Hepatocyte (in vitro differentiated cells): ENCODE measurements around the gene RNF111. TPM values are rescaled to one million over a fixed set of nuclear protein-coding genes. Genes with fewer than 3 reads are reported as not detected.

ENCODE experiments used
- DNase-seq: peaks from one replicate; pipeline ENCODE4 v3.0.0-alpha.2; 2016; ENCODE audit warnings: low spot score
- H2AFZ ChIP-seq: fragments of 200-600 bp; sonication (generic); 2 replicates; pipeline ENCODE4 v1.6.0; 2016; ENCODE audit warnings: antibody characterized with exemption, mild to moderate bottlenecking
- H3K27ac ChIP-seq: fragments of 200-600 bp; sonication (generic); 2 replicates; pipeline ENCODE4 v1.5.1; 2016; ENCODE audit warnings: mild to moderate bottlenecking
- H3K27me3 ChIP-seq: fragments of 200-600 bp; sonication (generic); 2 replicates; pipeline ENCODE4 v1.6.1; 2016
- H3K36me3 ChIP-seq: fragments of 200-600 bp; sonication (generic); replicated peaks from 2 replicates; pipeline ENCODE4 v1.5.1; 2016; ENCODE audit warnings: low read depth; ENCODE audit not compliant: insufficient read depth
- H3K4me1 ChIP-seq: fragments of 200-600 bp; sonication (generic); 2 replicates; pipeline ENCODE4 v1.5.1; 2016; ENCODE audit warnings: mild to moderate bottlenecking, moderate library complexity; ENCODE audit not compliant: insufficient read depth
- H3K4me2 ChIP-seq: fragments of 200-600 bp; sonication (generic); 2 replicates; pipeline ENCODE4 v1.6.0; 2016
- H3K4me3 ChIP-seq: fragments of 200-600 bp; sonication (generic); 2 replicates; pipeline ENCODE4 v1.5.1; 2016; ENCODE audit warnings: mild to moderate bottlenecking
- H3K79me2 ChIP-seq: fragments of 200-600 bp; sonication (generic); 2 replicates; pipeline ENCODE4 v1.6.0; 2017; ENCODE audit warnings: mild to moderate bottlenecking
- H3K9me2 ChIP-seq: fragments of 200-600 bp; sonication (generic); replicated peaks from 2 replicates; pipeline ENCODE4 v1.6.0; 2017; ENCODE audit warnings: mild to moderate bottlenecking; ENCODE audit not compliant: insufficient read depth
- H3K9me3 ChIP-seq: fragments of 200-600 bp; sonication (generic); 2 replicates; pipeline ENCODE4 v1.5.1; 2016; ENCODE audit warnings: low read depth, mild to moderate bottlenecking
- H4K20me1 ChIP-seq: fragments of 200-600 bp; sonication (generic); 2 replicates; pipeline ENCODE4 v1.6.0; 2016; ENCODE audit warnings: mild to moderate bottlenecking; ENCODE audit not compliant: insufficient read depth, poor library complexity, severe bottlenecking
- CTCF ChIP-seq: fragments of 200-600 bp; sonication (generic); IDR thresholded peaks from 2 replicates; pipeline ENCODE4 v1.5.1; 2016; ENCODE audit warnings: antibody characterized with exemption, mild to moderate bottlenecking; ENCODE audit not compliant: poor library complexity
- EZH2 ChIP-seq: fragments of 200-600 bp; sonication (generic); IDR thresholded peaks from 2 replicates; pipeline ENCODE4 v1.6.1; 2016; ENCODE audit warnings: antibody characterized with exemption, mild to moderate bottlenecking, borderline replicate concordance
- EZH2phosphoT487 ChIP-seq: fragments of 200-600 bp; sonication (generic); IDR thresholded peaks from one replicate; pipeline ENCODE4 v1.6.1; 2018; ENCODE audit warnings: antibody characterized with exemption, mild to moderate bottlenecking, low read depth, moderate library complexity; ENCODE audit not compliant: unreplicated experiment, severe bottlenecking
- WGBS: methylation state at CpG from one replicate; pipeline ENCODE4 v1.1.6; 2016; ENCODE audit warnings: low lambda C conversion rate; ENCODE audit errors: missing lambda C conversion rate; 5-methylcytosine and 5-hydroxymethylcytosine counted together
- polyA plus RNA-seq: library from polyadenylated mRNA; unstranded; fragments of >200 nt; fragmentation: Nextera tagmentation; extraction: Ambion mirVana; gene quantifications from 2 replicates; pipeline ENCODE4 v1.2.1, GENCODE V29; 2016
- total RNA-seq: library from RNA; depleted of rRNA; stranded (reverse); fragments of >200 nt; gene quantifications from 2 replicates; pipeline ENCODE4 v1.2.3, GENCODE V29; 2014

The RNF111 gene
- total and polyA plus RNA-seq, 2 experiments from 2014 or later: 11.3 to 22.1 TPM

DNA sequence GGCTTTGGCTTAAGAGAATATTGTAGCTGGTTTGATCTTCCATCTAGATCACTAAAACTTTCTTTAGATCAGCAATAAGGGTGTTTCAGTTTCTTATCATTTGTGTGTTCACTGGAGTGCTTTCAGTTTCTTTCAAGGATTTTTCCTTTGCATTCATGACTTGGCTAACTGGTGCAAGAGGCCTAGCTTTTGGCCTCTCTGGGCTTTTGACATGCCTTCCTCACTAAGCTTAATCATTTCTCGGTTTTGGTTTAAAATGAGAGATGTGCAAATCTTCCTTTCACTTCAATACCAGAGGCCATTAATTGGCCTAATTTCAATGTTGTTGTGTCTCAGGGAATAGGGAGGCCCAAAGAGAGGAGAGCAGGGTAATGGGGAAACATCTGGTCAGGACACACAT lies 87.1 kb downstream of the RNF111 start:
- no peak overlapping the region for H2AFZ ChIP-seq
- H3K9me2 ChIP-seq: no peaks in the 10 kb centered on the region
- 100% methylated on average over 1 of the region's 1 CpG for WGBS
- TF ChIP-seq EZH2phosphoT487: no peak
- TF ChIP-seq EZH2: no peak
- TF ChIP-seq CTCF: no peak
- H3K4me3 ChIP-seq: no peak overlapping the region
- no peak overlapping the region for H3K27ac ChIP-seq
- no peaks in the 10 kb centered on the region for H3K9me3 ChIP-seq
- no peaks in the 10 kb centered on the region for H3K79me2 ChIP-seq
- H3K27me3 ChIP-seq: no peaks in the 10 kb centered on the region
- peaks cover 6% of the 10 kb centered on the region for H3K36me3 ChIP-seq
- no peaks in the 10 kb centered on the region for H4K20me1 ChIP-seq
- no peak for DNase-seq
- H3K4me2 ChIP-seq: no peak overlapping the region
- no peaks in the 10 kb centered on the region for H3K4me1 ChIP-seq

- Histone ChIP-seq H4K20me1 (no peaks in the 10 kb centered on the region), H3K27ac (no peak overlapping the region), H3K36me3 (no peaks in the 10 kb centered on the region), H3K27me3 (no peaks in the 10 kb centered on the region), H3K9me3 (no peaks in the 10 kb centered on the region), H3K79me2 (peaks cover 3% of the 10 kb centered on the region), H3K4me1 (no peaks in the 10 kb centered on the region), H3K4me2 (no peak overlapping the region), H2AFZ (no peak overlapping the region), H3K4me3 (no peak overlapping the region), H3K9me2 (no peaks in the 10 kb centered on the region)
- TF ChIP-seq EZH2phosphoT487: no peak
- 92% methylated on average over 2 of the region's 2 CpGs for whole genome bisulfite sequencing
- DNase-seq: no peak
Observed at GRCh38 chr15:59087731-59088130, 100.3 kb downstream of the RNF111 start.

GRCh38 chr15:59094077-59094476 lies 106.6 kb downstream of the RNF111 start:
- WGBS: 91% methylated on average over 1 of the region's 1 CpG
- Histone ChIP-seq H3K9me2 (no peaks in the 10 kb centered on the region), H3K27me3 (no peaks in the 10 kb centered on the region), H3K79me2 (no peaks in the 10 kb centered on the region), H3K36me3 (no peaks in the 10 kb centered on the region), H3K4me1 (no peaks in the 10 kb centered on the region), H2AFZ (no peak overlapping the region), H4K20me1 (no peaks in the 10 kb centered on the region), H3K27ac (no peak overlapping the region), H3K4me3 (no peak overlapping the region), H3K4me2 (no peak overlapping the region), H3K9me3 (no peaks in the 10 kb centered on the region)
- TF ChIP-seq EZH2 (no peak), EZH2phosphoT487 (no peak), CTCF (no peak)
- DNase-seq: no peak

DNA sequence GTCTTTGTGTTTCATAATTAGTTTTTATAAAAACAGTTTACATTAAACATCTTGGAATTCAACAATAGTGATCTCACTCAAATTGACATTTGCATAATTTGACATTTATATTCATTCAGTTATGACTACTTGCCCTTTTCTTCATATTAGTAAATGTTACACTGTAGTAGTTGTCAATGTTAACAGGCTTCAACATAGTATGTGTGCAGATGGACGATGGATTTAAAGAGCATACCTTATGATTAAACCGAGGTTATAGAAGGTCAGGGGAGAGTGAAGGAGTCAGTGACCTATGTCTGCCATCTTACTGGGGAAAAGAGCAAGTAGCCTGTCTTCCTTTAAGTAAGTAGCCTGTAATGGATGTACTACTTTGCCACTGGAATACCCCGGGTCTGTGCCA lies 109.0 kb downstream of the RNF111 start:
- WGBS: 96% methylated on average over 3 of the region's 3 CpGs

More for the DNA sequence above, 109.0 kb downstream of the RNF111 start:
- Histone ChIP-seq H3K27ac (no peak overlapping the region), H3K36me3 (no peaks in the 10 kb centered on the region), H3K4me2 (no peak overlapping the region), H3K79me2 (no peaks in the 10 kb centered on the region), H3K4me1 (no peaks in the 10 kb centered on the region), H2AFZ (no peak overlapping the region), H4K20me1 (no peaks in the 10 kb centered on the region), H3K27me3 (no peaks in the 10 kb centered on the region), H3K9me3 (no peaks in the 10 kb centered on the region), H3K4me3 (no peak overlapping the region), H3K9me2 (no peaks in the 10 kb centered on the region)
- no peak for DNase-seq
- TF ChIP-seq EZH2 (no peak), EZH2phosphoT487 (no peak), CTCF (no peak)
